Endometrial microvascular endothelial cells (primary cell): Measurements from ENCODE around the gene WDFY1. TPM values are rescaled to one million over a fixed set of nuclear protein-coding genes. Genes with fewer than 3 reads are reported as not detected.

Source experiments
- in situ Hi-C: cut with HindIII; loops from 2 replicates; pipeline ENCODE4 v1.10.0; 2017; ENCODE audit warnings: low sequenced_read_pairs, low pct_unique_long_range_greater_than_20kb; ENCODE audit errors: inconsistent ontology term
- total RNA-seq: library from RNA; depleted of rRNA; stranded (reverse); fragments of >200 nt; gene quantifications from one replicate; pipeline ENCODE4 v1.2.3, GENCODE V29; 2015; ENCODE audit errors: inconsistent ontology term

WDFY1 gene
- total RNA-seq, 1 donor from 2014 or later: 120 TPM

DNA sequence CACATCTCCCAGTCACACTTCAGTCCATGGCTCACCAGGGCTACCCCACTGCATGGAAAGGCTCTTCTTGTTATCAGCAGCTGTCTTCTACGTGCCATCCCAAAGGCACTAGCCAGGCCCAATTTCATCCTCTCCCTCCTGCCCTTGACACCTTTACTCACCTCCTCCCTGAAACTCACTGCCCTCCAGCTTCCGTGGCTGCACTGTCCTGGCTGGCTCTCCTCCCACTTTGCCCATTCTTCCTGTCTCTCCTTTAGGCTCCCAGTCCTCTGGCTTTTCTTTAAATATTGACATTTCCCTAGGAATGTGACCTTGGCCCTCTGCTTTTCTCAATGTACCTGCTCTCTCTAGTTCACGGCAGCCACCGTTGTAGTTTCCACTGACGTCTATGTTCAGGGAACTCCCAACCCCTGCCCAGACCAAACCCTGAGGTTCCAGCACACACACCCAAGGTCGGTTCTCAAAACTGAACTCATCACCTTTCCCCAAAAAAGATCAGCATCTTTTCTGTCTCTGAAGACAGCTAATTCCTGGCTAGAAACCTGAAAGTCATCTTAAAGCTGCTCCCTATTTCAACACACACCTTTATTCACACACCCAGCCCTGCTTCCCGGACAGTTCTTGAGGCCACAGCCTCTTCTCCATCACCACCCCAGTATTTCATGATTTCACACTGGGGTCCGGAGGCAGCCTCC lies 36.7 kb downstream of the WDFY1 start:
- in situ Hi-C loops: no loop called here

DNA sequence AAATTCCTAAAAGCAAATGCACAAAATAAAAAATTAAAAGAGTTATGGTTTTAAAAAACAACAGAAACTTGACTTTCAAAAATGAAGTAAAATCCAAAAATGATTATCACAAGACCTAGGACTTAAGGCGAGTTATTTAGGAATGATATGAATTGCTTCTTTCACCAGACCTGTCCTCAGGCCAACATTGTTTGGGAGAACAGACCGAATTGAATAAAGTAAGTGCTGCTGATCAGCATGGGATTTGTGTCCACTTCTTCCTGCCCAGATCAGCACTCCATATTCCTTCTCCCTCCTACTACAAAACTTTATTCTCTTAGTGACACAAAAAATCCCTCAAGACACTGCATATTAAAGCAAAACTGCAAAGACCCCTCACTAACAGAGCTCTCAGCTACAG lies 39.1 kb downstream of the WDFY1 start:
- in situ Hi-C loops: no loop called here

DNA sequence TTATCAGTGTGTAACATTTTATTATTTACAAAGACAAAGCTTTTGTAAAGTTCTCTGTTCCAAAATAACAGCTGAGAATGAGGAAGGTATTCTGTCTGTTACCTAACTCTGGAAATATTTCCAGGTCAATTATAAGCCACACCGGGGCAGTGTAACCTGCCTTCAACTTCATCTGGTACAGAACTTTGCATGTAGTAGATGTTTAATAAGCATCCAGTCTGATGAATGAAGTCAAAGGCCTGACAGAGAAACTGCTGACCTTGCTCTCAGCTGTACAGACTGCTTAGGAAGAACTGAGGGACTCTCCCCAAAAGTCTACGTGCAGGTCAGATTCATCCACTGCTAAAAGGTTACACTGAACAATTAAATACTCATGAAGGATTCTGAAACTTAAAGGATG lies 43.3 kb downstream of the WDFY1 start:
- in situ Hi-C loops: no loop called here

DNA sequence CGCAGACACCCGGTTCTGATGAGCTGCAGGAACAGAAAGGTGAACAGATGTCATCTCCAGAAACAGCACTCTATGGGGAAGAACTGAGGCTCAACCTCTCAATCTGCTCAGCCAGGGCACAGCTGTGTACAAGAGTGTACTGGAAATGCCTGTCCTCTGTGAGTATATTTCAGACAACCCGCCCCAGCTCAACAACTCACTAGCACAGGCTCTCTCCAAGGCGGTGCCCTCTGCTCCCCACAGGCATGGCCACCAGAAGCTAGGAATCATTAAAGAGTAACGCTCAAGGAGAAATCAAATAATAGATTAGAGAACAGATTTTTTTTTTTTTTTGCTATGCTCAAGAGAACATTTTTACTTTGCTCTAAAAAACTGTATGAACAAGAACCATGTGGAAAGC lies 43.8 kb downstream of the WDFY1 start:
- in situ Hi-C loops: no loop called here

DNA sequence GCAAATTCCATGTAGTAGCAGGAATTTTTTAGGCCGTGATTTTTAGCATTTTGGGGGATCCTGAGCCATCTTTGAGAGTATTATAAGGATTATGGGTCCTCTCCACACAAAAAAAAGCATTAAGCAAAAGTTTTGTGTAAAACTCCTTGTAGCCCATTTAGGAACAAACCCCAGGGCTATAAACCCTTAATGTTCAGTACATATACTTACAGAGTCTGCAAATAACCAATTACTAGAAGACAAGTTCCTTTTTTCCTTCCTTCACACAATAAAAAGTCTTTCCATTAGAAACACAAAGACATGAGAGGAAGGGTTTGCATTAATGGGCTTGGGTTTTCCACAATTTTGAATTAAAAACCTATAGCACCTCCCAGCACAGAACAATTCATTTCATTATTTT lies 44.6 kb downstream of the WDFY1 start:
- in situ Hi-C loops: no loop called here

DNA sequence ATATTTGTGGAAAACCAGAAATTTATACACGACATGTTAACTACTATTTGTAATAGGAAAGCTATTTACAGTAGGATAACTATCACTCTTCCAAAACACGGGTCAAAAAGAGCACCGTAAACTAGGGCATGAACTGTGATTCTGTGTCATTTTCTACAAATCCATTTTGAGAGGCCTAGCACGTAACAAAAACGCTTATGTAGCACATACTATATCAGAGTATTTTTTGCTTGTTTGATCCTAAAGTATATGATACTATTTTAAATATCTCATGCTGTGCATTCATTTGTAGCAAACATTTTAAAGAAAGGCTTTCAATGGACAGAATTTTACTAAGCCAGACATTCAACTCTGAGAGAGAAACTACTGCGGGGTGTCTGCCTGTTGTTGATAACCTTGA lies 45.1 kb downstream of the WDFY1 start:
- in situ Hi-C loops: no loop called here

DNA sequence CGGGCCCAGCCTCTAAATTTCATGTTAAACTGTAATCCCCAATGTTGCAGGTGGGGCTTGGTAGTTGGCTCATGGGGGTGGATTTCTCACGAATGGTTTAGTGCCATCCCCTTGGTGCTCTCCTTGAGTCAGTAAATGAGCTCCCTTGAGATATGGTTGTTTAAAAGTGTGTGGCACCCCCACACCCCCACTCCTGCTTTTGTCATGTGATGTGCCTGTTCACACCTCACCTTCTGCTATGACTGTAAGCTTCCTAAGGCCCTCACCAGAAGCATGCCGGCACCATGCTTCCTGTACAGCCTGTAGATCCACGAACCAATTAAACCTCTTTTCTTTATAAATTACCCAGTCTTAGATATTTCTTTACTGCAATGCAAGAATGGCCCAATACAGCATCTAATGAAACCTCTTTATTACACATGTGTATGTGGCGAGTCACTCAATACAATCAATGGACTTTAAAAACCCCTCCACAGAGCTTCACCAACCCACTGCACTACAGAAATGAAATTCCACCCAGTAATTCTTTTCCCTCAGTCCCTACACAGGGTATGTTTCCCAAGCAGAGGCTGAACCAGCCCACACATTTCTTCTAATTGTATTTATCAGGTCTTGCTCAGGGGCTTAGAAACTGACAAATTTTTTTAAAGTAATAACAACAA lies 47.3 kb downstream of the WDFY1 start:
- in situ Hi-C loops: no loop called here

DNA sequence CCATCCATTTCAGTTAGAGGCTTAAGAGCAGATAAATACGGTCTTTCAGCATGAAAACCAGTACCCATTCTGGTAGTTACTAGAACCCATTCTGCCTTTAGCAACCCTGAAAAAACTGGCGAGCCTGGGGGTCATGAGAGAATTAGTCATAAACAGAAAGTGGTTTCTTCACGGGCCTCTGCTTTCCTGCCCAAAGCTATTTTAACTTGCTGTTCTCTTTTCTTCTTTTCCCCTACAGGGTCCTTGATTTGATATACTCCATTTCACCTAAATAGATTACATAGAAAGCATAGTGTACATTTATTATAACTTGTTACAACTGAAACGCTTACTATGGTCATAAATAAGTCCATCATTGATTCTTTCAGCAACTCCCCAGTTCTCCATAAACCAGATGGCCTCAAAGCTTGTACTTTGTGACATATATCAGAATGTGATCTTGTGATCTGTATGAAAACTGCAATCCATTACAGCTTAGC lies 48.3 kb downstream of the WDFY1 start:
- in situ Hi-C loops: no loop called here

DNA sequence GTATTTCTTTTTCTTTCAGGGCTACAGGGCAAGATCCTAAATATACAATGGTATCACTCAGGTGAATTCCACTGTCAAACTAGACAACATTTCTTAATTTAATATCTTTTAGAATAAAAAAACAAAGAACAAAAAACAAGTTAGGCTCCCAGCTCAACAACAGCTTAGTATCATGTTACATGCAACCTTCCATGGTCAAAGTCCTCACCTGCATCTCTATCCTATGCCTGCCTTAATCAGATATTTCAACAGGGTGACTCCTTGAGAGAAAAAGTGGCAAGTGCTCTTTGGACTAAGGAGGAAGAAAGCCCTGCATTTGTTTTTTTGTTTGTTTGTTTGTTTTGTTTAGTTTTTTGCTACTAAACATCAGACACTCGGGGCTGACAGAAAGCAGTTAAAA lies 50.2 kb downstream of the WDFY1 start:
- in situ Hi-C loops: no loop called here

DNA sequence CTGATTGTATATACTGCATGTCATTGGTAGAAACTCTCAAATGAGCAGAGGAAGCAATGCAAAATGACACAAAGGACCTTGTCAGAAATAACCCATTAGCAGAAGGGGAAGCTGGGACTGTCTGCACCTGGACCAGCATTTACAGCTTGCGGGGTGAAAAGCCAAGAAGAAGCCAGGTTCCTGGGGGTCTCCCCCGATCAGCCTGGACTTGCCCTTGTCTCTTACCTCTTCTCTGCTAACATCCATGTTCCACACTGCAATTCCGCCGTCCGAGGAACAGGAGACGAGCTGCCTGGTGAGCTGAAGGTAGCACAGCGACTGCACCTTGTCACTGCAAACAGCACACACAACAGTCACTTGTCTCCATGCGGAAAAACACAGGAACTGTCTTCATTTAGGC lies 51.1 kb downstream of the WDFY1 start:
- in situ Hi-C loops: no loop called here

DNA sequence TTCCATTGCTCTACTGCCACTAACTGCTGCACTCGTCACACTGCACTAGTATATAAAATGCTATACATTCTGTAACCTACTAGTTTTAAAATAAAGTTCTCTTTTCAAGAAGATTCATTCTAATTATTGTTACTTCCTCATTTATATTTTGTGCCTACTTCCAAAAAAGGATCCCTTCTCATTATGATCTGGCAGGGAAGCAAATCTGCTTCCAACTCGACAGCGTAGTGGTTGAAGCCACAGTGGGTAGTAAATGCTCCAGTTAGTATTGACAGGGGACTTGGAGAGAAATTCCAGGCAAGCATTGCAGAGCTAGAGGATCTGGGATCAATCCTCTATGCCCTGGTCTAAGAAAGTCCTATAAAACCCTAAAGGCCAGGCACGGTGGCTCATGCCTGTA lies 54.4 kb downstream of the WDFY1 start:
- in situ Hi-C loops: no loop called here

DNA sequence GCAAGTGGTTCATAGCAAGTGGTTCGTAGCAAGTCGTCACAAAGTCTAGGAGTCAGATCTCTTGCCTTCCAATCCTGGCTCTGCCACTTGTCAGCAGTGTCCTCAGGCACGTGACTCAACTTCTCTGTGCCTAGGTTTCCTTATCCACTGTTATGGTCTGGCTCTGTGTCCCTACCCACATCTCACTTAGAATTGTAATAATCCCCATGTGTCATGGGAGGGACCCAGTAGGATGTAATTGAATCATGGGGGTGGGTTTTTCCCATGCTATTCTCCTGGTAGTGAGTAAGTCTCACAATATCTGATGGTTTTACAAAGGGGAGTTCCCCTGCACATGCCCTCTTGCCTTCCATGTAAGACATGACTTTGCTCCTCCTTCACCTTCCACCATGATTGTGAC lies 55.9 kb downstream of the WDFY1 start:
- in situ Hi-C loops: no loop called here

DNA sequence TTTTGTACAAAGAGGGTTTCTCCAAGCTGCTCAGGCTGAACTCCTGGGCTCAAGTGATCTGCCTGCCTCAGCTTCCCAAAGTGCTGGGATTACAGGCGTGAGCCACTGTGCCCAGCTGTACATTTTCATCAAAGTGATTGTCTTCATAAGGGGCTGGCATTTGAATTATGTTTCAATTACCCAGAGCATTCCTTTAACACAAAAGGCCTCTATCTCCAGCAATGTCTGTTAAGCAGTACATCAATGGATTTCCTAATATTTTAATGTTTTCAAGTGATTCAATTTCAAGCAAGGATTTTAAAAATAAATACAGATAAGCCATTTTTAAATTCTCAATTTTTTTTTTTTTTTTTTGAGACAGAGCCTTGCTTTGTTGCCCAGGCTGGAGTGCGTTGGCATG lies 56.9 kb downstream of the WDFY1 start:
- in situ Hi-C loops: no loop called here

DNA sequence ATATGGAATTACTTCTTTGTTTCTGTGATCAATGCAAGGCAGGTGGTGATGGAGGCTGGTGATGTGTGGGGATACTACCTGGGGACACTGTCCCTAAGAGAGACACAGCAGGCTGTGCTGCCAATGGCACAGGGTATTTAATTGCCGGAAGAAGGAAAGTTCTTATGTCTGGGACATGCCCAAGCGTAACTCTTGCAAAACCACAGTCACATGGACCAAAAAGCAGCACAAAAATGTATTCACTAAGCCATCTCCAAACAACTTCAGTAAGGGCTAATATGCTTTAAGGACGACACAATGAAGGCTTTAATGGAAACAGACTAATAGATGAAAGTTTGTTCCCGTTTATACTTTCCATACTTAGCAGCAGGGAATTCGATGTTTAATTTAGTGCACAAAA lies 58.0 kb downstream of the WDFY1 start:
- in situ Hi-C loops: no loop called here

DNA sequence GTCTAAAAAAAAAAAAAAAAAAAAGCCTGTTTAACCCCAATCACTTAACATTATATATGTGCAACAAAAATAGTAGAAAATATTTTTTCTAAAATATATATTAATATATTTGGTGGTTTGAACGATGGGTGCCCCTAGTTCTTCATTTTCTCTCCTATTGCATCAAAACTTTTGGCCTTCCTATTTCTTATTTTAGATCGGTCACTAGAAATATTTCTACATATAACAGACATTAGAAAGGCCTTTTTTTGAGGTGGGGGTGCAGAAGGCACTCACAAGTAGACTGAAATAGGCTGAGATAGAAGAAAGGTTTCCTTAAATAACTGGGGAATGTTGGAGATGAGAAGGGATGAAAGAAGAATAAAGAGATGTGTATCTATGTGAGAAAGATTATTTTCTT lies 58.4 kb downstream of the WDFY1 start:
- in situ Hi-C loops: no loop called here

DNA sequence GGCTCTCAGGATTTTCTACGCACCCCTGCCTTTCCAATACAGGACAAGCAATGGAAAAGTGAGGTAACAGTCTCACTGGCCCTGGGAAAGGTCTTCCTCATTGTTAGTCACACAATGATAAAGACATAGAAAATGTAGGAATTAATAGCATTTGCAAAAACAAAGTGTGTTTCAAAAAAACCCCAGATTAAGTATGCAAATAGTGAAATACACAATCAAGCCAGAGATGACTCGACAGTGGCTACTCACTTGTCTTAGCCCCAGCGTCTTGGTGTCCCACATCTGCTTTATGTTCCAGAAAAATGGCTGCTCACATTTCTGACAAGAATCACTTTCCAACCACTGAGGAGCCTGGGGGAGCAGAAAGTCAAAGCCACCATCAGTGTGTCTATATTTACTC lies 60.7 kb downstream of the WDFY1 start:
- in situ Hi-C loops: no loop called here

DNA sequence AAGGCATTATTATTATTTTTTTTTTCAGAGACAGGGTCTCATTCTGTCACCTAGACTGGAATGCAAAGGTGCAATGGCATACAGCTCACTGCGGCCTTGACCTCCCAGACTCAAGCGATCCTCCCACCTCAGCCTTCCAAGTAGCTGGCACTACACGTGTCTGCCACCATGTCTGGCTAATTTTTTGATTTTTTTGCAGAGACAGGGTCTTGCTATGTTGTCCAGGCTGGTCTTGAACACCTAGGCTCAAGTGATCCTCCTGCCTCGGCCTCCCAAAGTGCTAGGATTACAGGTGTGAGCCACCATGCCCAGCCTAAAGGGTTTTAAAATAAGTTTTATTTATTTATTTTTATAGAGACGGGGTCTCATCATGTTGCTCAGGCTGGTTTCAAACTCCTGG lies 62.4 kb downstream of the WDFY1 start:
- in situ Hi-C loops: no loop called here

DNA sequence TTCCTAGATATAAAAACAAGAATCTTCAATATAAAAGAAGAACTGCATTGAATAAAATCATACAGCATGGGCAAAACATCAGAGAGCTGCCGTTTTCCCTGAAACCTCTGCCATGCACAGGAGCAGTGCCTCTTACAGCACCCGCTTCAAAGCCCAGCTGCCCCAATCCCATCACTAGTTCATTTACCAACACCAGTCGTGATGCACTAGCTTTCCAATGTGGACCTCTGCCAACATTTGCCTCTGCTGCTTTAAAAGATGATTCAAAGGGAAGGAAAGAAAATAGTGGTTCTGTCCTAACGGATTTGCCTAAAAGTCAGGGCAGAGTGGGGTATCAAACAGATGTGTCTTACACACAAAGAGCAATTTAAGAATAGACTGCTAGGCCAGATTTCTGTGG lies 64.3 kb downstream of the WDFY1 start:
- in situ Hi-C loops: no loop called here

DNA sequence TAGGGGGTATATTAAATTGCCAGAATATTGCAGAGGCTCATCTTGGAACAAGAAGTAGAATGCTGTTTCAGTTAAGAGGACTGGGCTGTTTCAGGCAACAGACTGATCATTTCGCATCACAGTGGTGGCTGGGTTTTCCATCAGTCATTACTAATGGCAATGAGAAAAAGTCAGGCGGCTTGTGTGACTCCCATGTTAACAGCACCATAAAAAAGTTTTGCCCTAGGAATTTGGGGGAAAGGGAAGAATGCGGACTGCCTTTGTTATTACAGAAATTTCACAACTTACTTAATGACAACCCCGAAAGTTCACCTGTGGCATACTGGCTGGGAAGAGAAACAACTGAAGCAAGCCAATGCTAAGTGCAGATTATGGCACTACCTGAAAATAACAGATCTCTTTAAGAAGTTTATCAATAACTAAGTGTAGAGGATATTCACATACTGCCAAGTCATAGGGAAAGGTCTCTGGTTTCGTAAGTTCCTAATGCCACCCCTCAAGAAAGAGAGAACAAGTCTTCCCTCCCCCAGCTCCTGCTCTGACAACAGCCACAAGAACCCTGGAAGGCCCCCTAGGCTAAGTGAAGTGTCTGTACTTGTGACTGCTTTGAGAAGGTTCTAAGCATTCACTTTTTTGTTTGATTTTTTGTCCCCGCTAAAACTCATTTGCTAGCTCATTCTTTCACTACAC lies 67.3 kb downstream of the WDFY1 start:
- in situ Hi-C loops: no loop called here

DNA sequence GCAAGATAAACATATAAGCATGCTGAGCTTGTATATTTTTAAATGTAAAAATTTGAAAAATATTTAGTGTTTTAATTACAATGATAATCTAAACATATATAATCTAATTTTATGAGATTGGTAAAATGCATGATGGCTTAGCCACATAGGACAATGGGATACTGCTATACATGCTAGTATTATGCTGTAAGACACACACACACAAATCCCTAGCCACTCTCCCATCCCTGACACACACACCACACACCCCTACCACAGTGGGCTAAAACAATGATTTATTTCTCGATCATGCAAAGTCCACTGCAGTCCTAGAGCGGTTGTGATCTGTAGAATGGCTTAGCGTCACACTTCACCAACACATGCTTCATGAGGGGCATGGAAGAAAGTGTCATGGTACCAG lies 71.5 kb downstream of the WDFY1 start:
- in situ Hi-C loops: no loop called here
